HG03066 (cell line): Measurements from ENCODE around the gene FSCN2.
A peak's percentile ranks its signal among the peaks of the same experiment; 100 is the strongest.

Experiments
- ATAC-seq: cut with Tn5 transposase; IDR thresholded peaks from one replicate; pipeline ENCODE4 v1.9.1; 2021; ENCODE audit warnings: low read depth; ENCODE audit not compliant: unreplicated experiment

The FSCN2 gene

DNA sequence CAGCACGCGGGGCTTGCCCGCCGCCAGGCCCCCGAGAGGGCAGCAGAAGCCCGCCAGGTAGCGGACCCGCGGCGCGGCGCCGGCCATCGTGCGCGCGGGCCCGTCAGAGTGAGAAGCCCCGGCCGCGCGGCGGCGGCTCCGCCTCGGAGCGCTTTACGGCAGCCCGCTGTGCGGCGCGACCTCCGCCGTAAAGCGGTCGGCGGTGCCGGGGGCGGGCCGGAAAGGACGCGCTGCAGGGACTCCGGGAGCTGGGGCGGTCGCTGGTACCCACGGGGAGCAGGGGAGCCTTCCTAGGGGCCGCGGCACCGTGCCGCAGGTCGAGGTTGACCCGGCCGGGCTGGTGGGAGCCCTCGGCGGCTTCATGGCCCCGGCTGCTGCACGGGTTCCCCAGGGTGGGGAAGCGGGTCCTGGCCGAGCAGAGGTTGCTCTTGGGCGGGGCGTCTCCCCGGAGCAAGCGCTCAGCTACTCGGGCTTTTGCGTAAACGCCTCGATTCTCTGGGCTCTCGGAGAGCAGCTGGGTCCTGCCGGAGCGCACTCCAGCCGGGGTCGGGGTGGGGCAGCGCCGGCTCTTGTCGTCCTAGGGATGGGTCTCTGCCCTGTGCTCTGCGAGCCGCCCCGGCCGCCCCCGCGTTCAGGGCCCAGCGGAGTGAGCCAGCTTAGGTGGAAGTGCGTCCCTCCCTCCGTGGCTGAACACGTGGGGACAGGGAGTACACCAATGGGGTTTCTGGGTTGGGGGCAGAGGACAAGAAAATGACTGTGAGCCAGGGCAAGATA, 24.3 kb downstream of the FSCN2 start, which contains the start of gene FAAP100:
Gene FAAP100 (minus strand): TSS at position 110 of the 774 bp plus-strand sequence. CDS start 23 bp downstream, at position 87.
- ATAC-seq = peak; percentile 40

DNA sequence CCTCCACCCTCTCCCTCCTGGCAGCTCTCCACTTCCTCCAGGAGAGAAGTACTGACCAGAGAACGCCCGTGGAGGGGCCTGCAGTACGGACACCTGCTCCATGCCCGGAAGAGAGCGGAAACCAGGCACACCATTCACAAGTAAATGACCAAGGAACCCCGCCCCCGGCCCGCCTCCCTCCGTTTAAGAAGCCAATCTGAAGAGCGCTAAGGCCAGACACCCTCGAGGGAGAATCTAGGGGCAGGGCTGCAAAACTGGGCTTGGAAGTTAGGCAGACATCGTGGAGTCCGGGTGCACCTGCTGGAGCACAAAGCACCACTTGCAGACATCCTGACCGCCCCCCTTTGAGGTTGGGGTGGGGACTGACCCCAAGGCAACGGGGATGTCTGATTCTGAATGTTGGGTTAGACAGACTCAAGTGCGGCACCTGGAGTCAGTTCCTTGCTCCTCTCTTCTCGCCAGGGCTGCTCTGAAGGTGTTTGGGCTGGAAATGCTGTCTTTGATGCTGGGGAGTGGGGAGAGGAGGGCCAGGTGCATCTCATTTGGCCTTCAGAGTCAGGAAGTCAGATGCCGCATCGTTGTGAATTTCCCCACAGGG, 24.9 kb downstream of the FSCN2 start:
- peak; percentile 30 for ATAC-seq

DNA sequence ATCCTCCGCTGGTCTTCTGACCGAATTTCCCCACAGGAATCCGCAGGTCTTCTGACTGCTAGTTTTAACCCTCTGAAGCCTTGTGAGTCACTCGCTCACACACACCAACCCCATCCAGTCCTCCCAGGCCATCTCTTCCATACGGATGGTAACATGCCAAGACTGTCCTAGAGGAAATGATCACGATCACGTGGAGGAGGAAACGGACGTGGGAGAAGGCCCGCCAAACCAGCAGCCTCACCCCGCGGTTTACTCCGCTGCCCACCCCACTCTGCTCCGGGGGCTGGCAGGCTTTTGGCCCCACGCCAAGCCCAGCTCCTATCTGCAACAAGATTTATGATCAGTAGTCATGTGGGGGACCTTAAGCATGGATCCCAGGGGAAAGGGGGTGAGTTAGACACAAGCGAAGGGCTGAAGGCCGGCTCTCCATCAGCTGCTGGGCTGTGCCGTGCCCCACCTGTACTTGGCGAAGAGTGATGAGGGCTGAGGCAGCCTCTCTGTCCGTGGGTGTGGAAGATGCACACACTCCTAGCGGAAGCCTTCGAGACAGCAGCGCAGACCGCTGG, 25.5 kb downstream of the FSCN2 start:
- ATAC-seq = no peak

DNA sequence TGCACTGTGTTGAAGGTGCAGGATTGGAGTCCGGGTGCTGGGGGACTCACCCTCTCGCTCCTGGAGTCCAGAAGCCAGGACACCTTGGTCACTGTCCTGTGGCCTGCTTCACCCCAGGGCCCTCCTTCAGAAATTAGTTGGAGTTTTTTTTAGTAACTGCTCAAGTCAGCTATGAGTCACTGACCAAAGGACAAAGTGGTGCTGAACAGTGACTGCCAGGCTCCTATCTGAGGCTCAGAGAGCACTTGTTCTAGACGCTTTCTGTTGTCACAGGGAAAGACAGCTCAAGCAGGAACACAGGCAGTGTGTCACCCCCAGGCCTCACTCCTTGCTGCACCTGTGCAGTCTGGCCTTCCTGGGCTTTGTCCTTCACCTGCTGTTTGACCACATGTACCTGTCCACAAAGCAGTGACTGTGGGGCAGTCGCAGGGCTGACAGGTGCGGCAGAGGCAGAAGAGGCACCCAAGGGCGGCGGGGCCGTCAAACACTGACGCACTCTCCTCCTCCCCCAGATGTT, 28.1 kb downstream of the FSCN2 start:
- no peak for ATAC-seq

DNA sequence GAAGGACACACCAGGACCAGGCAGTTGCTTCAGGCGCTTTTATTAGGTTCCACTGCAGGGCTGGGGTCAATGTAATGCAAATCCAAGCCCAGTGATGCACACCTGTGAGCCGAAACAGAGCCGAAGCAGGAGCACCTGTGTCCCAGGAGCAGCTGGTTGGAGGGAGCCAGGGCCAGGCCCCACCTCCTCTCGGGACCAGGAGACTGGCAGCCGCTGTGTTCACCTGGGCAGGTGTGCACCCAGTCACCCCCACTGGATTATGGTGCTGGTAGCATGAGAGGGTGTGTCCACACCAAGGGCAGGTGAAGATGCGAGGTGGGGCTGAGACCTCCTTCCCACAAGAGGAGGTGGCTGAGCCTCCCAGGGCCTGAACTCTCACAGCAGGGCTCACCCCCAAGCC, 28.7 kb downstream of the FSCN2 start:
- ATAC-seq = no peak

DNA sequence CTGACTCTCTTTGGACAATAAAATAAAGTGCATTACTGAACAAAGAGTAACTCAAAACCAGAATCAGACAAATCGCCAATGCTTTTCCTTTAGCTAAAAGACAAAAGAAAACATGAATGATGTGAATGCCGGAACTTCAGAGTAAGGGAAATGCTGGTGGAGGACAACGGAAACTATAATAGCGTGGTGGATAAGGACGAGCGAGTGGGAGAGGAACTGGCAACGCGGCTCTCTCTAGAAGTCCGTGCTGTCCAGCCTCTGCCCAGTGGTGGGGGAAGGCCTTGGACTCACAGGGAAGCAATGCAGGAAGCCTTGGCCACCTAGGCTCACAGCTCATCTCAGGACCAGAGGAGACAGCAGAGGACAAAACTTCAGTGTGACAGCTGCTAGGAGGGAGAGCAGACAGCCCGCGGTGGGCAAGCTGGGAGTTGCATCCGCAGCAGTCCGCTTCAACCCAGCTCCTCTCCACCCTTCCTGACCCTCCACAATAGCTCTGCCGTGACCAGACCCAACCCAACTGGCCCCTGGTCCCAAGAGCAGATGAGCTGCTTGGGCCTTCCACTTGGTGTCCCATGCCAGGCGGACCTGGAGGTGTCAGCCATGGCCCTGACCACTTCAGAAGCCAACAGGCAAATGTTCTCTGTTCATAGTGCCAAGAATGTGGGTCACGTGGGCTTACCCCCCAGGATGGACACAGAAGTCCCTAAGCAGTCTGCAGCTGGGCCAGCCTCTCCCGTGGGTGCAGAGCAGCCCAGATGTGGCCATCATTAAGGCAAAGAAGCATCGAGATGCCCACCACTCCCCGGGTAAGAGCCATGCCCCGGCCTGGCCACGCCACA, 29.3 kb downstream of the FSCN2 start:
- no peak for ATAC-seq

DNA sequence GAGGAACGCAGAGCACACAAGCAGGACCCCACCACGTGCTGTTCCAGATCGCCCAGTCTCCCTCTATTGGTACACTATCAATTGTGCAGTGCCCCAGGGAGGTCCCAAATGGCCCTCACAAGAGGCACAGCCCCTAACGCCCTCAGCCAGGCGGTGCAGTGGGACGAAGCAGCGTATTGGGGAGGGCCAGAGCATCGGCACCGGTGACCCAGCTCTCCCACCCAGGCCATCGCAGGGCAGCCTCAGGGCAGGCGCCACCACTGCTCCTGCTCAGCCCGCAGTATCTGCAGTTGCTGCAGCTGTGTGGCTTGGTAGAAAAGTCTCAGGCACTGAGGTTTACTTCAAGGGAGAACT, 29.9 kb downstream of the FSCN2 start:
- no peak for ATAC-seq

DNA sequence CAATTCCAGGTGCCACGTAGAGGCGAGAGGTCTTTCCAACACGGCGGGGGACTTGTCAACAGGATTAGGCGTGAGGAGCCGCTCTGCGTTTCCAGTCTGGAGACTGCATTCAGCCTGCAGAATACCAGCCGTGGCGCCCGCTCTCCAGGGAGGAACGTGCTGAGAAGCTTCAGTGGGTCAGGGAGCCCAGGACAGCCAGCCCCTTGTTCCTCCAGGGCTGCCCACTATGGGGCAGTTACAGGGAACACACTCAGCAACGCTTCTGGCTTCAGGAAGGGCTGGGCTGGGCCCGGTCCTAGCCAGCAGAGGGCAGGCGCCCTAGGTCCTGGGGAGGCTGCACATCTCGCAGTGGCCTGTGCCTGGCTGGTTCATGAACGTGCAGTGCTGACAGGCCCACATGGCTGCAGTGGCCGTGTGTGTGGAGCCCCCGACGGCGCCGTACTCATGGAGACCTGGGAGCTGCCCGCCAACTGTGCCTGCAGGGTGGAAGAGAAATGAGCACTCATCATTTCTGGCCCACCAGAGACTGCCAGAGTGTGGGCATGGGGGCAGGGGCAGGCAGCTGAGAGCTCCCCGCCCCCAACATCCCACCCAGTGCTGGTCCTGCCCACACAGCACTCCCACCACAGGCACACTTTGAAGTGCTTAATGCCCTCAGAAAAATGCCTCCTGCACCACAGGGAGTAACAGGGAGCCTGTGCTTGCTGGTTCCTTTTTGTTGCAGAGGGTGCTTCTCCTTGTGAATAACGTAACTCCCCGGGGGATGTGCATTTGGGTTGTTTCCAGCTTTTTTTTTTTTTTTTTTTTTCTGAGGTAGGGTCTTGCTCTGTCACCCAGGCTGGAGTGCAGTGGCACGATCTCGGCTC, 31.0 kb downstream of the FSCN2 start:
- no peak for ATAC-seq

DNA sequence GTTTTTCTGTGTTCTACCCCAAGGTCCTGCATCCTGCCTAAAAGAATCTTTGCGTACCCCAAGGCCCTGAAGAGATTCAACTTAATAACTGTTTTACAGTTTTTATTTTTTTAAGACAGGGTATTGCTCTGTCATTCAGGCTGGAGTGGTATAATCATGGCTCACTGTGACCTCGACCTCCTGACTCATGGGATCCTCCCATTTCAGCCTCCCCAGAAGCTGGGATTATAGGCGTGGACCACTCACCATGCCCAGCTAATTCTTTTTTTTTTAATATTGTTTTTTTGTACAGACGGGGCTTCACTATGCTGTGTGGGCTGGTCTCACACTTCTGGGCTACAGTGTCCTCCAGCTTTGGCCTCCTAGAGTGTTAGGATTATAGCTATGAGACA, 33.3 kb downstream of the FSCN2 start:
- no peak for ATAC-seq

DNA sequence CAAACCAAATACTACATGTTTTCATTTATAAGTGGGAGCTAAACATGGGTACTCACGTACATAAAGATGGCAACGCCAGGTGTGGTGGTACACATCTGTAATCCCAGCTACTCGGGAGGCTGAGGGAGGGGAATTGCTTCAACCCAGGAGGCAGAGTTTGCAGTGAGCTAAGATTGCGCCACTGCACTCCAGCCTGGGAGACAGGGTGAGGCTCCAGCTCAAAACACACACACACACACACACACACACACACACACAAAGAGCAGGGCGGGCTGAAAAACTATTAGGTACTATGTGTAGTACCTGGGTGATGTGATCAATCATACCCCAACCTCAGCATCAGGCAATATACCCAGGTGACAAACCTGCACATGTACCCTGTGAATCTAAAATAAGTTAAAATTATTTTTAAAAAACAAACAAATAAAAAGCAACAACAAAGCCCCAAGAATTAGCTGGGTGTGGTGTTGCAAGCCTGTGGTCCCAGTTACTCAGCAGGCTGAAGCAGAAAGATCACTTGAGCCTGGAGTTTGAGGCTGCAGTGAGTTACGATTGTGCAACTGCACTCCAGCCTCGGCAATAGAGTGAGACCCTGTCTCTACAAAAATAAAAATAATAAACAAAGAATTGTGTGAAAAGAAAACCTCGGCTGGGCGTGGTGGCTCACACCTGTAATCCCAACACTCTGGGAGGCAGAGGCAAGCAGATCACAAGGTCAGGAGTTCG, 35.8 kb downstream of the FSCN2 start:
- ATAC-seq = no peak

DNA sequence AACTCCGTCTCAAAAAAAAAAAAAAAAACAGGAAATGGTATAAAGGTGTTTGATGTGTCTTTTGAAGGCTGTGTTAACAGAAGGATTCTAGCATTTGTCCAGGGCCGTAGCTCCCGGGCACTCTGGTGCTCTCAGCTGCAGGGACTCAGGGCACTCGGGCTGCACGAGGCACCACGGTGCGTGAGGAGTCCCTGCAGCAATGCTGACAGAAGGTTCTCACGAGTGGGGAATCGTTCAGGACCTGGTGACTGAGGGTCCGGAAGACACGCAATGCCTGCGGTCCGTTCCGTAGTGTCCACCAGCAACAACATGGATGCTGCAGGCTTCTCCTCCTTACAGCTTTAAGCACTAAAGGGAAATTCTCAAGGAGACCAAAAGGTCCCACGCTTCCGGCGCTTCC, 36.6 kb downstream of the FSCN2 start:
- no peak for ATAC-seq

DNA sequence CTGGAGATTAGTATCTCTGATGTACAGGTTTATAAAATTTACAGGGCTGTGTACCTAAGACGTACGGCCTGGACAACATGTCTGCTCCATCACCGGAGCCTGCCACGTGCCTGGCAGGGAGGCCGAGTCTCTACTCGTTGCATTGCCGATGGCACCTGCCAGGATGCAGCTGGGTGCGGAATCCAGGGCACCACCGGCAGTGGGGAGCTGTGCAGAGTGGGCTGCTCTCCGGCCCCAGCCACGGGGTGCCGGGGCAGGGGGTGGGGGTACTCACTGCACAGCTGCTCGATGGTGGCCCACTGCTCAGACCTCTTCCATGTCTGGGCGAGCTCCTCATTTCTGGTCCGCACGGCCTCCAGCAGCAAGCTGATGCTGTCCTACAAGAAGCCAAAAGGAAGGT, 37.1 kb downstream of the FSCN2 start:
- ATAC-seq = no peak

DNA sequence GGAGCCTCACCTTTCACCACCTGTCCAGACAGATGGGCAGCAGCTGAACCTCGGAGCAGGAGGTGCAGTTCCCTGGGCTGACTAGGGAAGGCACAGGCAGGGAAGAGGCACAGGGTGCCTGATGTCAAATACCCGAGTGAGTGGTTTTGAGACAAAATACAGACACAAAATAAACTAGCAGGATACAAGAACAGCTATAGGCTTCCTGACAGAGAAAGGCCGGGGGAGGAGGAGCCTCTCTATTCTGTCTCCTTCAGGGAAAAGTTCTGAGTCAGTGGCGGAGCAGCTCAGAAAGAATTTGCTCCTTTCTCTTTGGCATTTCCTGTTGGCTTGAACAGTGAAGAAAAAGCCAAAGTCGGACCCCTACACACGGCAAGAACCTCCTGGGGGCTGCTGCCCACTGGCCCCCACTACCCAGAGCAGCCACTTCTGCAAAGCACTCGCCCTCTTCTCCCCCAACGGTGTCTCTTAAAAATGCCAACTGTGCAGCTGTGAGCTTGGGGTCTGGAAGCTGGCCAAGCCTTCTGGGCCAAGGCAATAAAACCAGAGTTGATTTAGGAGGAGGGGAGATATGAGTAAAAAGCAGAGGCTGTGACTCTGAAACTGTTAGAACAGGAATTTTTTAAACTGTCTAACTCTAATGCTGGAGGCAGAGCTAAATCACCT, 38.4 kb downstream of the FSCN2 start:
- no peak for ATAC-seq

DNA sequence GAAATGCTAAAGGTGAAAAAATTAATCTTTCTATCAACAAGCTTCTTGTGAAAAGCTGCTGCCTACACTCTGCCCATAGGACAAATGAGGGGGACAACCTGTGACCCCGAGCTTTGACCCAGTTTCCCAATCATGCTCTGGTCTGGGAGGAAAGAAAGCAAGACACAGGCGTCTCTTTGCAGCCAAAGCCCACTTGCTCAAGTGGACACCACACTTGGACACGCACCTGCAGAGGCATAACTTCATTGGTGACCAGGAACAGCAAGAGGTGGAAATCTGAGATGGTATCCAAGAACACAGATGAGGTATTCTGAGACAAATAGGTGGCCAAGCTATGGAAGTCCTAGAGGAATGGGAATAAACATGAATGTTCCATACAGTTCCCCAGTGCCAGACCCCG, 39.0 kb downstream of the FSCN2 start:
- ATAC-seq = no peak

DNA sequence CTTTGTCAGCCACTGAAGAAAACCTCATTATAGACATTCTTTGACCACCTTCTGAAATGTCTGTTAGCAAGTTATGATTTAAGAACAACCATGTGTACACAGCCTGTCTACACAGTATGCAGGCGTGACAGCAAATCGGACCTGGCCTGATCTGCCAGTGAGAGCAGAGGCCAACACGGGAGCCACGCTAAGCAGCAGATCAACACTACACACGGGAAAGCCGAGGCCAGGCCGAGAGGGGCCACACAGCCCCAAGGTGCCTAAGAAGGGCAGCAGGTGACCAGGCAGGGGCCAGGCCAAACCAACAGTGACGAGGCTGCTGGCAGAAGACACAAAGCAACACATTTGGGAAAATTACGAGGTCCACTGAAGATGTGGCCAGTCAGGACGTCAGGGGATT, 40.2 kb downstream of the FSCN2 start:
- ATAC-seq = no peak

DNA sequence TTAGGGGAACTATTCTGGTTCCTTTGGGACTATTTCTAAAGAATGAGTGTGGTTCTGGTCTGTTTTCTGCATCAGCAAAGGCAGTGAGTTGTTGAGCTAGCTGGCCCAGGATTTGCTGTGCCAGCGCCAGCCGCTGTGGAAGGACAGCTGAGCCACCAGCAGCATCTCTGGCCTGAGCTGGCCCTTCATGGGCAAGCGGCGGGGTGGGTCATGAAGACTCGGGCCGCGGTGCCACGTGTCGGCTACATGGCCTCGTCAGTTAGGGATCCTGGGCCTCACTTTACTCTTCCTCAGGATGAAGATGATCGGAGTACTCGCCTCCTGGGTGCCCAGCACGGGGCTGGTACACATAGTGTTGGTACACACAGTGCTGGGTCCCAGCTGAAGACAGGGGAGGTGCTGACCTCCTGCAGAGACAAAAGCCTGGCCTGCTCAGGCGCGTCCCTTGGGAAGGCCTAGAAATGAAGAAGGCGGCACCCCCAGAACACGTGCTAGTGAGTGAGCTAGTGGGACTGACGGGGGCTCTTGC, 41.9 kb downstream of the FSCN2 start:
- ATAC-seq = no peak

DNA sequence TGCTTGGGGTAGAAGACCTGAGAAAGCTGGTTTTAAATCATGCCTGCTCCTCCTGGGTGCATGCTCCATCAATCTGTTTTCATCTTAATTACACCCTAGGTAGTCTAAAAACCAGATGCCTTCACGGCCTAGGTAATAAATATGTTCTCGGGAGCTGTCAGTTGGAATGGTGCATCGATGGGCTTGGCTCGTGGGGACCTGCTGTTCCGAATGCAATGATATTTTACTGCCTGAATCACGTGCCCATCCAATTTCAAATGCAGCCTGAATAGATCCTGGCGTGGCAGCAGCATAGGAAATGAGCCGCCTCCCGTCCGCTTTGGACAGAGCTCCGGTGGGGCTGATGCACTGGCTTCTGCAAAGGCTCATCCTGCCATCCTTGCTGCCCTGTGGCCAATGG, 42.8 kb downstream of the FSCN2 start:
- no peak for ATAC-seq

DNA sequence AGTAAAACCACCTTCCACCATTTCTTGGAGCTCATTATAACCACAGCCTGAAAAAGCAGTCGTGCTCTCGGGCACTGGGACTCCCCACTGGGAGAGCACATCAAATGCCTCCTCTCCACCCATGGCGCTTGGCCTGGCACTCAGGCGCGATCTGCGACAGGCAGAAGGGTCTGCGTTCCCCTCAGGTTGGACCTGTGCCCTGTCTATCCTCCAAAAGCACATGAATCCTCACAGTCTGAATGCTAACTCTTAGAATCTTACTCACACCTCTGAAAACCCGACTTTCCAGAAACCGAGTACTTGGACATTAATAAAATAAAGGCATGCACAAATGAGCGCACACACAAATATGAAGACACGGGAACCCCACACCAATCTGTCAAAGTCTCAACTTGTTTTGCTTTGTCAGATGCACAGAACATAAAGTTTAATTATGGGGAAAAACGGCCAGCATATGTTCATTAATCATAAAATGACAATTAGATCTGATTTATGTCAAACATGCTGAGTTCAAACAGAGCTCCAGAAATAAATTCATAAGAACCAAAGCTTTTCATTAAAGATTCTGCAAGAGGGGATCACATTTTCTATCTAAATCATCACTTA, 44.5 kb downstream of the FSCN2 start:
- ATAC-seq = no peak
